Thoracic aorta endothelial cell (primary cell): ENCODE measurements around the gene MEGF8. TPM values are rescaled to one million over a fixed set of nuclear protein-coding genes. Genes with fewer than 3 reads are reported as not detected.

ENCODE experiments used
- small RNA-seq: library from RNA; depleted of rRNA; stranded (forward); fragments of <200 nt; gene quantifications from one replicate; pipeline ENCODE3, GENCODE V24; 2012
- total RNA-seq: library from RNA; depleted of rRNA; stranded (reverse); fragments of >200 nt; gene quantifications from 2 replicates; pipeline ENCODE4 v1.2.3, GENCODE V29; 2012

Gene MEGF8, protein sequence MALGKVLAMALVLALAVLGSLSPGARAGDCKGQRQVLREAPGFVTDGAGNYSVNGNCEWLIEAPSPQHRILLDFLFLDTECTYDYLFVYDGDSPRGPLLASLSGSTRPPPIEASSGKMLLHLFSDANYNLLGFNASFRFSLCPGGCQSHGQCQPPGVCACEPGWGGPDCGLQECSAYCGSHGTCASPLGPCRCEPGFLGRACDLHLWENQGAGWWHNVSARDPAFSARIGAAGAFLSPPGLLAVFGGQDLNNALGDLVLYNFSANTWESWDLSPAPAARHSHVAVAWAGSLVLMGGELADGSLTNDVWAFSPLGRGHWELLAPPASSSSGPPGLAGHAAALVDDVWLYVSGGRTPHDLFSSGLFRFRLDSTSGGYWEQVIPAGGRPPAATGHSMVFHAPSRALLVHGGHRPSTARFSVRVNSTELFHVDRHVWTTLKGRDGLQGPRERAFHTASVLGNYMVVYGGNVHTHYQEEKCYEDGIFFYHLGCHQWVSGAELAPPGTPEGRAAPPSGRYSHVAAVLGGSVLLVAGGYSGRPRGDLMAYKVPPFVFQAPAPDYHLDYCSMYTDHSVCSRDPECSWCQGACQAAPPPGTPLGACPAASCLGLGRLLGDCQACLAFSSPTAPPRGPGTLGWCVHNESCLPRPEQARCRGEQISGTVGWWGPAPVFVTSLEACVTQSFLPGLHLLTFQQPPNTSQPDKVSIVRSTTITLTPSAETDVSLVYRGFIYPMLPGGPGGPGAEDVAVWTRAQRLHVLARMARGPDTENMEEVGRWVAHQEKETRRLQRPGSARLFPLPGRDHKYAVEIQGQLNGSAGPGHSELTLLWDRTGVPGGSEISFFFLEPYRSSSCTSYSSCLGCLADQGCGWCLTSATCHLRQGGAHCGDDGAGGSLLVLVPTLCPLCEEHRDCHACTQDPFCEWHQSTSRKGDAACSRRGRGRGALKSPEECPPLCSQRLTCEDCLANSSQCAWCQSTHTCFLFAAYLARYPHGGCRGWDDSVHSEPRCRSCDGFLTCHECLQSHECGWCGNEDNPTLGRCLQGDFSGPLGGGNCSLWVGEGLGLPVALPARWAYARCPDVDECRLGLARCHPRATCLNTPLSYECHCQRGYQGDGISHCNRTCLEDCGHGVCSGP (N-terminal part only)
- total RNA-seq, result 25.4 and 27.6 TPM in 2 replicates

DNA sequence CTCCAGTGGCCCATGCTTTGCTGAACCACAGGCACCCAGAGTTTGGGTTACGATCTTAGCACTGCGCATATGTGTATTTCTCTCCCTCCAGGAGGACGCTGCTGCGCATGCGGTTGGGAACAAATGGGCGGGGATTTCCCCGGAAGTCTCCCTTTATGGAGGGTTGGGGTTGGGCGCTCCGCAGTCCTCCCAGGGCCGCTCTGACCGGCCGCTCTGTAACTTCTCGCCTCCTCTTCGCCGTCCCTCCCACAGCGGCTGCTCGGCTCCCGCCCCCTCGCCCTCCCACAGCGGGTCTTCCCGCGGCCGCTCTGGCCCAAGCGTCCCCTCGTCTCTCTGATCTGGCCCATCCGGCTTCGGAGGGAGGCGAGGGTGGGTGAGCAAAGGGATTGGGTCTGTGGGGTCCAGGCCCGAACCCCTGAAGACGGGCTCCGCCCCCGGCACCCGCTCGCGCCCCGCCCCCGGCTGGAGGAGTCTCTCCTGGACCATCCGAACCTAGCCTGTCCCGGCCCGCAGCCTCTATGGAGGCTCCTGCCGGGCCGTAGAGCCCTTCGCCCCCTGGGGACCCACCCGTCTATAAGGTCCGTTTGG lies at the start of gene MEGF8:
Gene MEGF8 (plus strand): TSS at position 328 of the 588 bp plus-strand sequence. CDS start 609 bp downstream, outside the sequence.

DNA sequence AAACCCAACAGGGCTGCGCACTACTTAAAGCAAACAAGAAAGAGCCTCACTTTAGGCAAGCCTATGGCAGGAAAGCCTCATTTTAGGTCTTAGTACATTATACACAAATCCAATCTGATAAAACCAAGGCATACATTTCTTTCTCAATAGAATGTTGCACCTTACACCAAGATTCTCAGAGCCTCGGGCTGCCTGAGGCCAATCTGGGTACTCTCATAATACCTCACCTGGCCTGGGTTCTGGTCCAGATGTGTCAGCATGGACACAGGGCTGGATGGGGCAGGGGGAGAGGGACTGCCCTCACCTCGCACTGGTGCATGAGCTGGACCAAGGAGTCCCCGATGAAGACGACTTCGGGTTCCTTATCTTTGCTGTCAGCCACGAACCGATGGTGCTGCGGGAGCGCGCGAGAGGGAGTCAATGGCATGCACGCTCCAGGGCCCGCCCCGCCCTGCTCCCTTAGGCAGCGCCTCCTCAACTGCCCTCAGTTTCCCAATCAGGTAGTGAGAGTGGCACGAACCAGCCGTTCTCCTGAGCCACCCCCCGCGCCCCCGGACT lies 23.7 kb upstream of the MEGF8 start, which contains the start of gene PRR19:
Gene PRR19 (plus strand): TSS at position 487 of the 558 bp plus-strand sequence. CDS start 7,453 bp downstream, outside the sequence.

GRCh38 chr19:42313096-42313839 lies 12.2 kb upstream of the MEGF8 start, which contains the start of gene TMEM145:
Gene TMEM145 (plus strand): TSS chr19:42313309. CDS start chr19:42313377, 68 bp downstream.

DNA sequence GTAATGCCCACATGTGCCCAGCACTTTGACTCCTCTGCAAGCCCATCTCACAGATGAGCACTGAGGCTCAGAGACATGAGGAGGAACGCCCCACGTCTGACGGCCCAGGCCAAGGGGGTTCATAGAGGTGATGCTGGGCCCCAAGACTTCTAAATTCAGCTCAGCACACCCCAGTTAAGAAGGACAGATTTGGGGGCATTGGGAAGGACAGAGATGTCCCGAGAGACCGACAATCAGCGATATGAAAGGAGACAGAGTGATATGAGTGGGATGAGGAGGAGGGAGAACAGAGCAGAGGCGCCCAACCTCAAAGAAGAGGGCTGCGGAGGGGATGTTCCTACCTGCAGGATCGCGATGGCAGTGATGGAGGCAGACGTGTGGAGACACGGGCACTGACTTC lies 64.5 kb downstream of the MEGF8 start, which contains the start of gene CNFN:
Gene CNFN (minus strand): TSS at position 399 of the 400 bp plus-strand sequence. CDS start 1,260 bp downstream, outside the sequence.

GRCh38 chr19:42427313-42427712 lies 101.9 kb downstream of the MEGF8 start, which contains the start of gene LIPE:
Gene LIPE (minus strand): TSS chr19:42427388. CDS start chr19:42427149, 239 bp downstream.

Small RNA genes lying within 50 kb of the gene (small RNA-seq; reads per million reads assigned to genes)
- gene MIR8077, result not detected

Other genes with a start within 250 kb of the MEGF8 start
- 11.0 and 14.8 TPM in 2 replicates for gene ZNF574, start 249.5 kb upstream of the MEGF8 start, total RNA-seq
- 0.40 and 1.1 TPM in 2 replicates for gene POU2F2, start 193.2 kb upstream of the MEGF8 start, total RNA-seq
- gene DEDD2, start 108.0 kb upstream of the MEGF8 start, total RNA-seq, result 9.0 and 16.9 TPM in 2 replicates
- gene ZNF526, start 105.3 kb upstream of the MEGF8 start, total RNA-seq, result 9.0 and 11.1 TPM in 2 replicates
- 22.3 and 30.4 TPM in 2 replicates for gene GSK3A, start 83.0 kb upstream of the MEGF8 start, total RNA-seq
- 19.7 and 36.5 TPM in 2 replicates for gene ERF, start 70.5 kb upstream of the MEGF8 start, total RNA-seq
- gene CIC, start 56.4 kb upstream of the MEGF8 start, total RNA-seq, result 23.9 and 36.1 TPM in 2 replicates
- gene PRR19, start 23.5 kb upstream of the MEGF8 start, total RNA-seq, result 0.50 and 0.53 TPM in 2 replicates
- gene PAFAH1B3, start 23.0 kb upstream of the MEGF8 start, total RNA-seq, result 24.5 and 27.3 TPM in 2 replicates
- gene TMEM145, start 12.3 kb upstream of the MEGF8 start, total RNA-seq, result not detected in 2 replicates
- not detected in 2 replicates for gene CNFN, start 64.7 kb downstream of the MEGF8 start, total RNA-seq
- gene LIPE, start 101.8 kb downstream of the MEGF8 start, total RNA-seq, result 2.9 and 9.6 TPM in 2 replicates
- not detected in 2 replicates for gene CXCL17, start 117.3 kb downstream of the MEGF8 start, total RNA-seq
- gene CEACAM1, start 202.8 kb downstream of the MEGF8 start, total RNA-seq, result 0.66 and 1.5 TPM in 2 replicates